Lower leg skin (tissue), 4 donors: ENCODE results near the gene ATP2B2. TPM values are rescaled to one million over a fixed set of nuclear protein-coding genes. Genes with fewer than 3 reads are reported as not detected.

Source experiments
- DNase-seq, 2 donors: peaks; one replicate each; pipeline ENCODE4 v3.0.0-alpha.2; 2019; ENCODE audit warnings: low spot score in 2 of 2
- H3K4me3 ChIP-seq: fragments of 200-600 bp; sonication (generic); 2 replicates; pipeline ENCODE4 v1.5.1; 2017; ENCODE audit warnings: mild to moderate bottlenecking, low read depth; ENCODE audit not compliant: poor library complexity, severe bottlenecking
- POLR2A ChIP-seq, 2 donors: fragments of 450-650 bp; IDR thresholded peaks; one replicate each; pipeline ENCODE4 v1.6.1; 2016 to 2017; ENCODE audit warnings: antibody characterized with exemption in 2 of 2, mild to moderate bottlenecking in 1 of 2, moderate library complexity in 1 of 2
- WGBS, 2 donors: methylation state at CpG; one replicate each; pipeline ENCODE4 v1.1.5; 2018; 5-methylcytosine and 5-hydroxymethylcytosine counted together
- intact Hi-C: fragments of 100-400 bp; cut with DNase I; formaldehyde crosslinking; loops from one replicate; pipeline ENCODE4 v1.15.0; 2023; ENCODE audit warnings: low total_unique reads
- total RNA-seq, 4 donors: library from RNA; depleted of rRNA; stranded (reverse); fragments of >200 nt; gene quantifications; one replicate each; pipeline ENCODE4 v1.1.0, GENCODE V29; 2016
- TF ChIP-seq, protein P1 (sequence below), 3 donors: fragments of 450-650 bp; IDR thresholded peaks; one replicate each; pipeline ENCODE4 v1.5.1; 2016; ENCODE audit warnings: antibody characterized with exemption in 3 of 3, mild to moderate bottlenecking in 3 of 3, moderate library complexity in 2 of 3

ATP2B2 gene
- total RNA-seq, 4 donors from 2014 or later = 0.12 to 0.45 (median 0.19) TPM; not detected in 1

DNA sequence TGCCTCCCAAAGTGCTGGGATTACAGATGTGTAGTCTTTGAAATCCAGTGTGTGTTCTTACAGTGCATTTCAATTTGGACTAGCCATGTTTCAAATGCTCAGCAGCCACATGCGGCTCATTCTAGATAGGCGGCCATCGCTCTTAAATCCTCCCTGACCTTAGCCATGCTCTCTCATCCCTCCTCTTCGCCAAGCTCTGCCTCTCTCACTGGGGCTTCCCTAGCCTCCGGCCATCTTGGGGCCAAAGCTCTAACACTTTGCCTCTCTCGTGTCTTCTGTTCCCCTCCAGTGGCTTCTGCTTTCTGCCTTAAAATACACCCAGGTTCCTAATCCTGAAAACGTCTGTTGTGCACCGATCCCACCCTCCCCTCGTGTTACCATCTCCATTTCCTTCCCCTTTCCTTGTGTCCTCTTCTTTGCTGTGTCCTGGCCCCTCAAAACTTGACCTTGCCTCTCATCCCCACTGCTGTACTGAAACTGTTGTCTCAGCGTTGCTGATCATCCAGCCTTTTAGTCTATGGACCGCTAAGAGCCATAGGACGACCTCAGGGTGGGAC lies 211.3 kb downstream of the ATP2B2 start:
- WGBS, 2 donors = 87 to 88% methylated on average over 12 of the region's 12 CpGs
- TF ChIP-seq, protein P1, sequence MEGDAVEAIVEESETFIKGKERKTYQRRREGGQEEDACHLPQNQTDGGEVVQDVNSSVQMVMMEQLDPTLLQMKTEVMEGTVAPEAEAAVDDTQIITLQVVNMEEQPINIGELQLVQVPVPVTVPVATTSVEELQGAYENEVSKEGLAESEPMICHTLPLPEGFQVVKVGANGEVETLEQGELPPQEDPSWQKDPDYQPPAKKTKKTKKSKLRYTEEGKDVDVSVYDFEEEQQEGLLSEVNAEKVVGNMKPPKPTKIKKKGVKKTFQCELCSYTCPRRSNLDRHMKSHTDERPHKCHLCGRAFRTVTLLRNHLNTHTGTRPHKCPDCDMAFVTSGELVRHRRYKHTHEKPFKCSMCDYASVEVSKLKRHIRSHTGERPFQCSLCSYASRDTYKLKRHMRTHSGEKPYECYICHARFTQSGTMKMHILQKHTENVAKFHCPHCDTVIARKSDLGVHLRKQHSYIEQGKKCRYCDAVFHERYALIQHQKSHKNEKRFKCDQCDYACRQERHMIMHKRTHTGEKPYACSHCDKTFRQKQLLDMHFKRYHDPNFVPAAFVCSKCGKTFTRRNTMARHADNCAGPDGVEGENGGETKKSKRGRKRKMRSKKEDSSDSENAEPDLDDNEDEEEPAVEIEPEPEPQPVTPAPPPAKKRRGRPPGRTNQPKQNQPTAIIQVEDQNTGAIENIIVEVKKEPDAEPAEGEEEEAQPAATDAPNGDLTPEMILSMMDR (IDR thresholded peaks at IDR 0.05) = no peak
- no peak for TF ChIP-seq POLR2A (IDR thresholded peaks at IDR 0.05)
- intact Hi-C loops = loop anchor here (5.0 kb wide), 1 partner anchor 668 kb away; no protein-coding TSS in a partner anchor
- H3K4me3 ChIP-seq = no peak overlapping the region
- no peak for DNase-seq

DNA sequence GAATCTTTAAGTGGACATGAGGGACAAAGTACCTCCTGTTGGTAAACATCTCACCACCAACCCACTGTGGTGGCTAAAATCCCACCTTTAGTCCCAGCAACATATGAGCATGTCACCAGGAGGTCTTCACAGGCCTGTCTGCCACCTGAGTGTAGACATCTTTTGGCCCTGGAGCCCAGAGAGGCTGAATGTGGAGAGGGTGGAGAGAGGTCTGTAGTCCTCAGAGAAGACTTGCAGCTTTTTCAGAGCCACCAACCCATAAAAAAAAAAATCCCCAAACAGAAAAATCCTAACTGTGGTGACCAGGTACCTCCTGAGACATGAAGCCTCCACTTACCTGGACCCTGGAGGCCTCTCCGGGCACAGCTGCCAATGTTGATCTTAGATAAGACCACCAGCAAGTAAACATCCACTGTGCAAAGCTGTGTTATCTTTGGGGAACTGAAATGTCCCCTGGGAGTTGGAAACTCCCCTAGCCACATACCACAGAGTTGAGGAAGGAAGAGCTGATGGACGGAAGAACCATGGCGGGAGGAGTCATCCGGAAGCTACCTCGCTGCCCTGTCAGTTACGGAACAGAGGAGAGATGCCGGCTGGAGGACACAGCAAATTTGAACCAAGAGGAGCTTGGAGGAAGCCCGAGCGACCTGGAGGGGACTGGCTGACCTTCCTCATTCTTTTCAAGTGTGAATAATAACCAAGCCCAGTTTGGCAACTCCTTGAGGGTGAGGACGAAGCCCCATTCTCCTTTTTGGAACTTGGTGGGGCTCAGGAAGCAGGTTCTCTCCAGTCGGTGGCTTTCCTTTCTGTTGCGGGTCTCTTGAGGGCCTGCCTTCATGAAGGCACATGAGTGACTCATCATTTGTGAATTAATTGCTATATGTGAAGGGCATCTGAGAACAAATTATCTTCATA lies 212.6 kb downstream of the ATP2B2 start, which contains the start of gene GHRL:
Gene GHRL, minus strand, starts transcription at position 443 of the 915 bp plus-strand sequence. CDS start 2,767 bp downstream, outside the sequence.
- no peak within 1 kb of the TSS for H3K4me3 ChIP-seq
- intact Hi-C loops = loop anchor here (5.0 kb wide), 1 partner anchor 670 kb away; no protein-coding TSS in a partner anchor

DNA sequence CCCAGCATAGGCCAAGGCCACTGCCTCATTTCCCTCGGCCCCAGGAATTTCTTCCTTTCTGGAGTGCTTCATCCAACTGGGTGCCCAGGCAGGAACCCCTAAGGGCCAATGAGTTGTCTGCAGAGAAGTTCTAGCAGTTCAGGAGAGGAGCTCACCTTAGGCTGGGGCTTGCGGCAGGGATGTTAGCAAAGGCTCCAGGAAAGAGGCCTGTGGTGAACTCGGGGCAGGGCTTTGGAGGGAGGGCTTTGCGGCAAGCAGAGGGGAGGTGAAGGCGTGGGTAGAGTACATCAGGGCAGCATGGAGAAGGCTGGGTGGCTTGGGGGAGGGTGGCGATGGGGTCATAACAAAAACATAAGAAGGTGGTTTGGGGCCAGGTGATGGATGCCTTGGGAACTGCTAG lies 213.7 kb downstream of the ATP2B2 start:
- 90 to 91% methylated on average over 6 of the region's 6 CpGs for WGBS, 2 donors
- no peak for DNase-seq
- TF ChIP-seq, protein P1 (IDR thresholded peaks at IDR 0.05) = no peak
- TF ChIP-seq POLR2A (IDR thresholded peaks at IDR 0.05) = no peak
- intact Hi-C loops = loop anchor here (5.0 kb wide), 1 partner anchor 671 kb away; no protein-coding TSS in a partner anchor
- no peak overlapping the region for H3K4me3 ChIP-seq

More for the DNA sequence above, 212.6 kb downstream of the ATP2B2 start, which contains the start of gene GHRL:
- WGBS, 2 donors = 67 to 70% methylated on average over 12 of the region's 12 CpGs
- TF ChIP-seq, protein P1 (IDR thresholded peaks at IDR 0.05) = no peak
- TF ChIP-seq POLR2A (IDR thresholded peaks at IDR 0.05) = no peak
- no peak for DNase-seq

DNA sequence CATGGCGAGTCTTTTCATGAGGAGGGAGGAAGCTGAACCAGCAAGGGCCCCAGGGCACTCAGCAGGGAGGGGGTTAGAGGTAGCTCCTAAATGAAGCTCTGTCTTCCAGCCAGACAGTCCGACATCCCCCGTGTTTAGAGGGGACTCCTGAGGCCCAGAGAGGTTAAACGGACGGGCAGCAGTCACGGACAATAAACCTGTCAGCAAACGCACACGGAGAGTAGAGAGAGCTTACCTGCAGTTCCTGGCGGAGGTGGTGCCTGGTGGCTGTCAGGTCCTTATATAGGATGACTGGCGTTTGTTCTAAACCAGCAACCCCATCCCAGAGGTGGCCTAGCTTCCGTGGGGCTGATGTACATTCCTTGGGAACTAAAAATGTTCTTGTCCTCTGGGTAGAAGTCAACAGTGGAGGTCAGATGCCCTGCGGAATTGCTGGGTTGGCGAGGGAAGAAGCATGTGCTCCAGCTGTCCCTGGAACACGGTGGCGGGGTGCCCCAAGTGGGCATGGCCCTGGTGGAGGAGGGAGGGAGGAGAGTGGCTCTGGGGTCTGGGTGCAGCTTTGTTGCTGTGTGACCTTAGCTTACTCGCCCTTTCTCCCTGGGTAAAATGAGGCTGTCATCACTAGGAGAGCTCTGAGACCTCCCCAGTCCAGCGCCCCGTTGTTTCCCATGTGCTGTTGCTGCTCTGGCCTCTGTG lies 214.8 kb downstream of the ATP2B2 start:
- WGBS, 2 donors = 76 to 79% methylated on average over 16 to 18 of the region's 18 CpGs
- intact Hi-C loops = loop anchor here (5.0 kb wide), 1 partner anchor 672 kb away; no protein-coding TSS in a partner anchor
- no peak for DNase-seq
- no peak for TF ChIP-seq POLR2A (IDR thresholded peaks at IDR 0.05)
- TF ChIP-seq, protein P1 (IDR thresholded peaks at IDR 0.05) = no peak
- no peak overlapping the region for H3K4me3 ChIP-seq

DNA sequence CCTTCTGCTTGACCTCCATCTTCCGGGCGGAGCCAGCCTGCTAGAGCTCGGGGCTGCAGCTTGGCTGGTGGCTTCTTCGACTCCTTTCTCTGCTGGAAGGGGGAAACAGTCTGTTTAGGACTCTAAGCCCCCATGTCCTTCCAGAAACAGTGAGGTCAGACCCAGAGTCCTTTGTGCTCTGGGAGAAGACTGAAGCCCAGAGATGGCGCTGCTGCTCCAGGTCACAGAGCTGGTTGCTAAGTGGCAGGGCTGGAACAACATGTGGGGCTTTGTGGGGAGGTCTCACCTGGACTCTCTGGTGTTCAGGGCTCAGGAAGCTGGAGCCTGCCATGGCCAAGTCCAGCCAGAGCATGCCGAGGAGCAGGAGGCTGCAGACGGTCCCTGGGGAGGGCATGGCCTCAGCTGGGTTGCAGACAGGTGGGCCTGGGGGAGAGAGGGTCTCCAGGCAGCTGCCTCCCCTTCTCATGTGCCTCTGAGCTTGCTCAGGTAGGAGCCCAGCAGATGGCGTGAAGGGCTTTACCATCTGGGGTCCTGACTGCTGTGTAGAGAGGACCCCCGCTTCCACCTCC lies 215.5 kb downstream of the ATP2B2 start:
- no peak for DNase-seq
- no peak overlapping the region for H3K4me3 ChIP-seq
- TF ChIP-seq, protein P1 (IDR thresholded peaks at IDR 0.05) = no peak
- no peak for TF ChIP-seq POLR2A (IDR thresholded peaks at IDR 0.05)
- intact Hi-C loops = loop anchor here (5.0 kb wide), 1 partner anchor 672 kb away; no protein-coding TSS in a partner anchor
- 85 to 87% methylated on average over 9 of the region's 9 CpGs for WGBS, 2 donors
